Hair follicle dermal papilla cell (primary cell): ENCODE results near the gene ACOT11. TPM values are rescaled to one million over a fixed set of nuclear protein-coding genes. Genes with fewer than 3 reads are reported as not detected.

Experiments
- small RNA-seq: library from RNA; depleted of rRNA; stranded (forward); fragments of <200 nt; gene quantifications from one replicate; pipeline ENCODE3, GENCODE V24; 2012
- total RNA-seq: library from RNA; depleted of rRNA; stranded (reverse); fragments of >200 nt; gene quantifications from 2 replicates; pipeline ENCODE4 v1.2.3, GENCODE V29; 2012

Gene ACOT11
- total RNA-seq, result 5.2 and 6.8 TPM in 2 replicates

DNA sequence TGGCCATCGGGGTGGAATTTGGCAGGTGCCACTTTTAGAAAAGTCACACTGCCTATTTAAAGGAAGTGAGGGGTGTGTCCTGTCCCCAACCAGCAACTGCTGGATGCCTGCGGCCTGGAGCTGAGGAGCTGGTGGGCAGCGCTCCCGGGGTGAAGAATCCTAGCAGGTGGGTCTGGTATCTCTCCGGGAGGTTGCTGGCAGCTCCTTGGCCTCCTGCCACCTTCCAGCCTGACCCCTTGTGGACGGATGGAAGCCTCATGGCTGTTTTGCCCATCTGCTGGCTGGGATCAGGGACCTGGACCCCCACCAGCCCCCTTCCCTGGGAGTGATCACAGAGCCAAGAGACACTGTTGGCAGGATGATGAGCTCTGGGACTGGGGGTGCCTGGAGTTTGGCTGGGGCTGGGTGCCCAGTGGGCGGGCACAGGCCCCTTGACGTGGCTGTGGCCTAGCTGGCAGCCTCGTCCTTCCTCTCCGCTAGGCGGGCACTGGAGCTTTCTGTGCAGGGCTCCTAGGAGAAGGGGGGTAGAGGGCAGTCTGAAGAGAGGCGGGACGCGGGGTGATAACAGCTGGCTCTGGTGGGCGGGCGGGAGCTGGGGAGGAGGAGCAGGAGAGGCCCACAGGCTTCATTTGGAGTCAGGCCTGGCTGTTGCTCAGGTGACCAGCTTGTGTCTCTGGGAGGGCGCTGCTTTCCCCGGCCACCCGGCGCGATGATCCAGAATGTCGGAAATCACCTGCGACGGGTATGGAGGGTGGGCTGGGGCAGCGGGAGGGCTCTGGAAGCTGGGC lies at the start of gene ACOT11:
ACOT11 (plus strand) TSS at position 628 of the 788 bp plus-strand sequence; CDS start at position 710, 82 bp downstream.

DNA sequence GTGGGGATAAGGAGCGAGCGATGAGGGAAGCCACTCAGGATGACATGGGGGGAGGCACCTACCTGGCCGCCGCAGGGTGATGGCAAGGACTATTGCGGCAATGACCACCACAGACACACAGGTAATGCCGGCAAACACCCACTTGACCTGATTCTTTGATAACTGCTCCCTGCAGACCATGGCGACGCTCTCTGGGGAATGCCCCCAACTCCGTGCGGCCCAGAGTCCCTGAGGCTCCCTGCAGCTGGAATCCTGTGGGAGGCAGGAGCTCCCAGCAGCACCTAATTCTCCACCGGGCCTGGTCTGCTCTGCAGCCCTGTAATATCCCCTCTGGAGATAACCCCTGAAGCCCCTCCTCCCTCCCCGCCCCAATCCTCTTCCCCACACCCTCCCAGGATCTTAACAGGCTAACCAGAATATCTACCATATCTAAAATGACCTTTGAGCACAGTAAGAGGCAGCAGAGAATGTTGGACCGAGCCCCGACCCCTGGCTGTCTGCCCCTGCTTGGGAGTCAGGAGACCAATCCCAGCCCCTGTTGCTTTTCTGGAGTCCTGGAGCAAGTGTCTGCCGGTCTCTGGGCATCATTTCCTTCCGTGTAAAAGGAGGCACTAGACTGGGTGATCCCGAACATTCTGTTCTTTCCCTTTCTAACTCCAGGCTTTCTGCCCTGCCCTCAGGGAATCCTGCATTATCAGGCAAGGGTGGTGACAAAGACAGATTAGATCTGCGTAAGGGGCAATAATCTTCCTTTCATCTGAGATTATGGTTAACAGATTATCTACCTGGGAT lies 75.4 kb downstream of the ACOT11 start, which contains the start of gene FAM151A:
FAM151A (minus strand) TSS at position 310 of the 792 bp plus-strand sequence; CDS start at position 180, 130 bp downstream.

DNA sequence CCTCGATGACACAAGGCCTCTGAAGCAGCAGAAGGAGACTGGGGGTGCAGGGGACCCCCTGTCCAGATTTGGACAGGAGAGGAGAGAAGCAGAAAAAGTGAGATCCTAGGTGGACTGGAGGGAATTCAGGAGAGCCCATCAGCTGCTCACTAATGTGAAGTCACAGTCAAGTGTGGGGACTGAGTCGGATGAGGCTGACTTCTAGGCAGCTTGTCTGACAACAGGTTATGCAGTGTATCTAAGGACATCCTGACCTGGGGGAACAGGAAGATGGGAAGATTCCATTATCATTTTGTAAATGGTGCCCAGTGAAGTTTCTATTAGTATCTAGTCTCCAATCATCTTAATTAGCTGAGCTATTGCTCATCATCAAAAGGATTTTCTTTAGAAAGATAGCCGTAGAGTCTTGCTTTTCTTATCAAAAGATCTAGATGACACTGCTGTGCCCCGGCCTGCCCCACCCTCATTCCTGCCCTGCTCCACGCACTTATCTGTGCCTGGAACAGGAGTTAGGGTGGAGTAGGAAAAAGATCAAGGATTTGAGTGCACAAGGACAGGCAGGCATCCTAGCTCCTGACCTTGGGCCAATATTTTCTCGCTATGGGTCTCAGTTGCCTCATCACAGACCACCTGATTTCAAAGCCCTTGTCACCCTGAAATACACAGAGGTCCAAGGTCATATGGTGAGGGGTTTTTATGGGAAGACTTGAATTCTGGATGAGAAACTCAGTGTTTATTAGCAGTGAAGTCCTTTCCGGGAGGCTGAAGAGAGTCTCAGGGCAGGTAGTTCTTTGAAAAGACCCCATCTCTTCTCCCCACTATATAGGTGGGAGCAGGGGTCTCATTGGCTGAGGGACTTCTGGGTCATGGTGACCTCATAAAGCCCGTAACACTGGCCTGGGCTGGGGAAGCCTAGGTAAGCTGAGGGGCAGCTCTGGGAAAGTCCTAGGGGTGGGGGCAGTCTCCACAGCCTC lies 93.1 kb downstream of the ACOT11 start, which contains the start of gene MROH7:
MROH7 (plus strand) TSS at position 924 of the 974 bp plus-strand sequence. CDS start 11,141 bp downstream, outside the sequence.

Small RNAs within 50 kb of the gene (small RNA-seq; reads per million reads assigned to genes)
- gene AC099796.2, result not detected

Other genes starting within 250 kb of the ACOT11 start
- 19.8 and 25.2 TPM in 2 replicates for gene SSBP3, start 141.8 kb upstream of the ACOT11 start, total RNA-seq
- gene FAM151A, start 75.3 kb downstream of the ACOT11 start, total RNA-seq, result not detected in 2 replicates
- 0.49 and 0.65 TPM in 2 replicates for gene MROH7, start 93.6 kb downstream of the ACOT11 start, total RNA-seq
- 19.8 and 23.3 TPM in 2 replicates for gene TTC4, start 167.6 kb downstream of the ACOT11 start, total RNA-seq
- 4.7 and 4.9 TPM in 2 replicates for gene PARS2, start 216.3 kb downstream of the ACOT11 start, total RNA-seq